ENCODE results near the gene SSPN. TPM values are rescaled to one million over a fixed set of nuclear protein-coding genes. Genes with fewer than 3 reads are reported as not detected.

SSPN gene
- total RNA-seq, 1 experiment from 2014 or later, result 1.4 TPM

DNA sequence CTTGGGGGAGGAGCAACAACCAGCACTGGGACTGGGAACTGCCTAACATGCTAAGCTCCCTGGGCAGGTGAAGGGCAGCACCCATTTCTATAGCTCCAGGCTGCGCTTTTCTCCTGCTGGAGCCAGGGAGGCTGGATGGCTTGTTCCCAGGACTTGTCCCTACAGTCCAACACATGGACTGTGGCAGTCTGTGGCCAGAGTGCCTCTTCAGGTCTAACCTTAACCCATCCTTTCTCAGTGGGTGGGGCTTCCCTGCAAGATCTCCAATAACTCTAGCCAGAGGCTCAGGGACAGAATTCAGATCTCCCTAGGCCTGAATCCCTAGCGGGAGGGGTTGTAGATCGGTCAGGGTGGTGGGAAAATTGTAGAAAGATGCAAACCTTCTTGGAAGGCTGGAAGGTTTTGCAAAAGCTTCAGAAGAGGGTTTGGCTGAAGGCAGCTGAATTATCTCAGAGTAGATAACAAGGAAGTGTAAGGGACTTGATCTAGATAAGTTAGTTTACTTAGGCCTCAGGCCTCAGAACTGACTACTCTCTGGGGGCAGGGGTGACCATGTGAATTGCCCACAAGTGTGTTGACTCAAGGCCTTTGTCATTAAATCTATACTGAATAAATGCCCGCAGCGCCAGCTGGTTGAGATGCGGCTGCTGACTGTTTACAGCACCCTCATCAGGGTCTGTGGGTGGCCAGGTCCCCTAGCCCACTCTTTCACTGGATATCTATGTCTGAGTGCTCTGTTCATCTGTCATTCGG lies 60.7 kb downstream of the SSPN start:
- DNase-seq (ENCODE audit: low read depth), result peak; percentile 26

DNA sequence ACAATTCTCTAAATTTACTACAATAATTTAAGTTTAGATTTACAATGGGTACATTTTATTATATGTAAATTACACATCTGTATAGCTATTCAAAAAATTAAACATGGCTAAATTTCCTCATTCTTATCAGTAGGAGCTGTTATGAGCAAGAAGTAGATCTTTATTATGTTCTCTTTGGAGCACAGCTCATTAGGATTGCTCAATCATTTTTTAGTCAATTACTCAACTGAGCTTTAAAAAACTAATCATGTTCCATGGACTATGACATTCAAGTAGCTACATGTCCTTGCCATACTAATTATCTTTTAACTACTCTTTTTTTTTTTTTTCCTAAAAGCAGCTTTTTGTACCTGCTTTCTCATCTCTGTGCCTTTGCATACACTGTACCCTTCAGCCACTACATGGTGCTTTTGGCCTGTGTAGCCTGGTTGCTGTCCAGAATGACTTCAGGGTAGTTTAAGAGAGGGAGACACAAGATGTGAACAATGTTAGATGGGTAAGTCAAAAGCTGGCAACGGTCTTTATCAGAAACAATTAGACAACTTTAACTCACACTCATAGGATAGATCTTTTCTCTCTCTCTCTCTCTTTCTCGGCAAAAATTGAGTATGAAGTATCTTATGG lies 69.0 kb downstream of the SSPN start:
- DNase-seq (ENCODE audit: low read depth), result no peak

DNA sequence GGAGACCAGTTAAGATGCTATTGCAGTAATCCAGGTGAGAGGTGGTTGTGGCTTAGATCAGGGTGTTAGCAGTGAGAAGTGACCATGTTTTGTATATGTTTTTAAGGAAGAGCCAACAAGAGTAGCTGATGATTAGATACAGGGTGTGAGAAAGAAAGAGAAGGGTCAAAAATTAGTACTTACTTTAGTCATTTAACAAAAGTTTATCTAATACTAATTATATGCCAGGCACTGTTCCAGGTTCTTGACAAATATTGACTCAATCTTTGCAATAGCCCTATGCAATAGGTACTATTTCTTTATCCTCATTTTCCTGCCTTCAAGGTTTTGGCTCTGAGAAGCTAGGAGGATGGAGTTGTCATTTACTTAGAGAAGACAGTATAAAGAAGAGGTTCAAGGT lies 70.2 kb downstream of the SSPN start:
- DNase-seq (ENCODE audit: low read depth), result no peak

DNA sequence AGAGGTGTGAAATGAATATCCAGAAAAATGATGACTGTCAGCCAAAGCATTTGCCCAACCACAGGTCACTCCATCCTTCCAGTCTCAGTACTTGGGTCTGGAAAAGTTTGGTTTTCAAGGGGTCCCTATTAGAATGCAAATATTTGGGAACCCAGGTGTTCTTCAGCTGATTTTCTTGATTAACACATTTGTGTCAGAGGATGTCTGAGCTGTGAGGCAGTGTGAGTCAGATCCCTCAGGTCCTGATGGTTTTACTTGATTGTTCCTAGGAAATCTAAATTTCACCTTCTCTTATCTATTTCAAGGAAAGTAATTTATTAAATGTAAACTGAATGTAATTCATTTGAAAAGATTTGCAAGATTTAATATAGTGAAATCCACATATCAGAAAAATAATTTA lies 71.5 kb downstream of the SSPN start:
- DNase-seq (ENCODE audit: low read depth), result no peak

DNA sequence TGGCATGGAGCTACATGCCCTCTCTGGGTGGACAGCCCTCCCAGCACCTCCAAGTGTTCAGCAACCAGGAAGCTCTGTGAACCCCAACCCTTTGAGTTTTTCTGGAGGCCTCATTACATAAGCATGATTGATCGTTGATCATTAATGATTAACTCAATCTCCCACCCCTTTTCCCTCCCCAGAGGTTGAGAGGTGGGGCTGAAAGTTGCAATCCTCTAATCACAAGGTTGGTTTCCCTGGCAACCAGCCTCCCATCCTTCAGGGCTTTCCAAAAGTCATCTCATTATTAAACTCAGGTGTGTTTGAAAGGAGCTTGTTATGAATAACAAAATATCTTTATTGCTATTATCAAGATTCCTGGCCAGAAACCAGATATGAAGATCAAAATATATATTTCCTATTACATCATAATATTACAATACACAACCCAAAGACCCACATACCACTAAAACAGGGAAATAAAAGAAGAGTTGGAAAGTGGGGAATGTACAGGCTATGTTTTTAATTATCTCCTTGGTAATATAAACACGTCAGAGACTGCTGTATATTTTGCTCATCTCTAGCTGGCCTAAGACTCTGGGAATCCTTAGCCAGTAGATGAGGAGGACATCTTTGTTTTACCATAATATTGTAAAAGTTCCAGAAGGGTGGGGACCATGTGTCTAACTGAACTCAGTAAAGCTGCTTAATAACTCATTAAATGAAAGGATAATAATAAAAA lies 73.6 kb downstream of the SSPN start:
- no peak for DNase-seq (ENCODE audit: low read depth)

DNA sequence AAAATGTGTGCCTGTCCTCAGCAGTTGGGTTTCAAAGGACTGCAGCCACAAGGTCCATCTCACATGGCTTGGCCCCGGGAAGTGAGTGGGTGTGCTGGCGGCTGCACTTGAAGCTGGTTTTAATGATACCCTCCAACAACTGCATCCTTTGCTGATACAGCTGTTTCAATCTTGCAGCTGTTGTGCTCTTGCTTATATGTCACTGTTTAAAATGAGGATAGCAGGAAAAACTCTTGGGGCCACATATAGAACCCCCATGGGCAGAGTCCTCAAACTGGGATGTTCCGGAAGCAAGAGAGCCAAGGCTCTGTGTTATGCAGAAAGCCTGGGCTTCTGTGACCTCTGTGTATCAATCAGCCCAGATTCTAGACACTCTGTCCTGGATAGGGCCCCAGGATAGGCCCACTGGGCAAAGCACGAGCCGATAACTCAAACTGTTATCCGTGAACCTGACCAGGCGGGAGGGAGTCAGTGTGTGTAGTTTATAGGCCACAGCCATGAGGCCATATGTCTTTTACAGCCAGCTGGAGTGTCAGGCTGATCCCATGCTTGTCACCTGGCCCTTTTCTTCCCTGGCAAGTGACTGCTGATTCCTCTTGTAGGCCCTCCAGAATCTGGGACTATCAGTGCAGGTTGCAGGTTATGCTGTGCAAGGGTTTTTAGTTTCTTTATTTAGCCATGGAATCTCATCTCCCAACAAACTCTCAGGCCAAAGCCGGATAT lies 74.3 kb downstream of the SSPN start:
- DNase-seq (ENCODE audit: low read depth), result no peak

DNA sequence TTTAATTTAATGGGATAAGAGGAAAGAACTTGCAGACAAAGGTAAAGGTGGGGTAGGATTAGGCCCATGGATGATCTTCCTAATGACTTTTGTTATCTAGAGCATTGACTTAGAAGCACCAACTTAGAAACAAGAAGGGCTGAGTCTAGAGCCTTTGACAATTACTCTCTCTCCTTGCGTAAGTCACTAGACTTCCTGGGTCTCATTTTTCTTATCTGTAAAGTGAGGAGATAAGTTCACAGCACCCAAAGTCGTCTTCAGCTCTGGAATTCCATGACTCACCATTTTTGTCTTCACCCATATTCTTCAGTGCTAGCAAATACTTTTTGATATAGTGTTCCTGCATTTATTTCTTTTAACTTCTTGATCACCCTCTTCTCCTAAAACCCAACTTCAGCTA lies 75.7 kb downstream of the SSPN start:
- DNase-seq (ENCODE audit: low read depth), result no peak

DNA sequence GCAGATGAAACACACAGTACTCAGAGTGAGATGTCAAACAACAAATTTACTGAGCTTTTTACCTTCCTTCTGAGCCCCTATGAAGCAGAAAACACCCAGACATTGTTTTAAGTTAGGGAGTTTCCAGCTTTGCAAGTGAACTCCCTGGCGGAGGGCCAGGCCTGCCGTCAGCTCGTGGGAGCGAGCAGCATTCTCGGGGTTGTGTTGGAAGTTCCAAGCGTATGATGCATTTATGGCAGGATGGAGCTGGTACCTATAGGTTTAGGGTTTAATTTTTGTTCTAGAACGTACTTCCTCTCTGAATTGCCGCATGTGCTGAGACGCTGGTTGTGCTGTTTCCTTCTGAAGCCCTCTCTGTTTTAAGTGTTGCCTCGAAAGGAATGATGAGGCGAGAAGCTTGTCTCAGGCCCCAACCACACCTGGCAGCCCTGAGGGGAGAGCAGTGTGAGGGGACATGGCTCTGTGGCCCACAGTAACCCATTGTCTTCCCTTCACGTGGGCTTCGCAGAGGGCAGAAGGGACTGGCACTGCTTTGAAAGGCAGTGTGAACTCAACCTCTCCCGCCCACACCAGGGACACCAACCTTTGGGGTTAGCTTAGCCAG lies 76.6 kb downstream of the SSPN start:
- DNase-seq (ENCODE audit: low read depth), result peak; percentile 19

DNA sequence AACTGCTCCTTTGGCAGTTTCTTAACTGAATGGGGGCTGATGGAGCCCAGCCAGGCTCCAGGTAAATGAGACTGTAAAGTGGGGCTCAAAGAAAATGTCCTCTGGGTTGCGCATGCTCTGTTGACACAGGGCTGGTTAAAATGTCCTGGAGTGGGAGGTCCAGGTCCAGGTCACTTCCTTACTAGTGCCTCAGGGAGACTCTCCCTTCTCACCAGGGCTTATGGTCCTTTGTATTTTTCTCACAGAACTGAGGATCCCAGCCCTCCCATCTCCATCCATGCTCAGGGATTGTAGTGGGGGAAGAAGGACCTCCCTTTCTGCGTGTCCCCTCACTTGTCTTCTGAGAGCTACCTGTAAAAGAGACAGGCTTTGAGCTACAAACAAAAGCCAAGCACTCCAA lies 77.5 kb downstream of the SSPN start:
- DNase-seq (ENCODE audit: low read depth), result no peak

DNA sequence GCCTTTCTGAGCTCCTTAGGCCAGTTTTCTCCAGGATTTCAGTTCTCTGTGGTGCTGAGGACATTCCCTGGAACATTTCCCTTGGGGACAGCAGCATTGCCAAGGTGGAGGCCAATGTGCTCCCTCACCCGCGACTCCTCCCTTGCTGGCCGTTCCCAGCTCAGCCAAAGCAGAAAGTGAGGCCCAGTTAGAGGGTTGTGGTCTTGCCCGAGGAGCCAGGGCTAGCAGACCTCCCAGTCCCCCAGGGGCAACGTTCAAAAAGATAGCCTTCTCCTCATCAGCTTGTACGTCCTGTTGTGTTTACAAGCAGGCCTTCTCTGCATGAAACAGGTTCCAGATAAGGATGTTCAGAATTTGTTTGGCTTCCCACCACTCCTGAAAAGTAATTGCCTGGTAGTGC lies 78.4 kb downstream of the SSPN start:
- no peak for DNase-seq (ENCODE audit: low read depth)

DNA sequence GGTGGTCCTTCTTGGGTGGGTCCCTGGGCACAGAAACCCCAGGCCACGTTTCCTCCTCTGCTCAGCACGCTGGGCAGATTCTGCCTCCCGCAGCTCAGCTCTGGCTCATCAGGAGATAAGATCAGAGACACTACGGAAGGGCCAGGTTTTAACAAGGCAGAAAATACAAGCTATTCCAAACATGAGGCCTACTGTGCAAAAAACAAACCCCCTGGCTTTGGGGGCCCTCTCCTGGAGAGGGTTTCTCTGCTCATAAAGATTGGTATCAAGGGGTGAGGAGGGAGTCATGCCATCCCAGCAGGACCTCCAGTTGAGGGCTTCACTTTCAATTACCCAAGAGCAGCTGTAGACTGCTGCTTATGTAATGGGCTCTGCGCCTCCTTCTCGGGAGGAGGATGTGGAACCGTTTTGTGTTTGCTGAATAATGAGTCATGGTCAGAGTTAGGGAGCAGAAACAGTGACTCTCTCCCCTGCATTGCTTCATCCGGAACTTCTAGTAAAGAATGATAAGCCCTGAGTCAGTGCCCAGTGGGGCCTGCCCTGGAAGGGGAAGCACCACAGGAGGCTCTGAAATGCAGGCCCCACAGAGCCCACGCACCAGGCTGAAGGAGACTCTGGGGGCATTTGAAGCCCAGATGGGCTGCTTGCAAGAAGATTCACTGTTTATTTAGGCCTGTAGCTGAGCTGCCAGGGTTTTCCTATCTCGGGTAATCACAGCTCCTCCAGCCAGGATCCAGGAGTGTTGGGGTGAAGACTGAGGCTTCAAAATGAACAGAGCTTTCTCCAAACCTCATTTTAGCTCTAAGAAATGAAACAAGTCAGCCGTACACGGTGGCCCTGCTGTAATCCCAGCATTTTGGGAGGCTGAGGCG lies 79.3 kb downstream of the SSPN start:
- peak; percentile 100 for DNase-seq (ENCODE audit: low read depth)

DNA sequence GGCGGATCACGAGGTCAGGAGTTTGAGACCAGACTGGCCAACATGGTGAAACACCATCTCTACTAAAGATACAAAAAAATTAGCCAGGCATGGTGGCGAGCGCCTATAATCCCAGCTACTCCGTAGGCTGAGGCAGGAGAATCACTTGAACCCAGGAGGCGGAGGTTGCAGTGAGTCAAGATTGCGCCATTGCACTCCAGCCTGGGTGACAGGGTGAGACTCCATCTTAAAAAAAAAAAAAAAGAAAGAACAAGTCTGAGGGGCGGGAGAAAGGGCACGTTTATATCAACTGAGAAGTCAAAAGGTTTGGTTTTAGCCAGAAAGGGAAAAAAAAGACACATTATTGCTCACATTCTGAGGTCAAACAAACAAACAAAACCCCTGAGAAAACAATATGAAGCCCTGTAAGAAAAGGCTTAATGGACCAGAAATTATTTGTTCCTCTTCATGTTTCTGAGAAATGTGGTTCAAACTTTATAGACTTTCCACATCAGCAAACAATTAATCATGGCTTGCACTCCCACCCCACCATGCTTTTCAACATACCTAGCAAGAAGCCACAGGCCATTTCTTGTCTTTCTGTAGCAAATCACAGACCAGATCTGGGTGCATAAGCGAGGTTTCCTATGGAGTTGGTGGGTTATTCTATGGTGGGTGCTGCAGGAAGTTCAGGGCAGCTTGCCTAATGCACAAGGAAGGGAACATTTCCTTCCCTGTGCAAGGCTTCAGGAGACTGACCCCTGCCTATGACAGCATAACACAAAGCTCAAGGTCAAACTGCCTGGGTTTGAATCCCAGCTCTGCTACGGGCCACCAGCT lies 80.1 kb downstream of the SSPN start:
- DNase-seq (ENCODE audit: low read depth), result no peak

DNA sequence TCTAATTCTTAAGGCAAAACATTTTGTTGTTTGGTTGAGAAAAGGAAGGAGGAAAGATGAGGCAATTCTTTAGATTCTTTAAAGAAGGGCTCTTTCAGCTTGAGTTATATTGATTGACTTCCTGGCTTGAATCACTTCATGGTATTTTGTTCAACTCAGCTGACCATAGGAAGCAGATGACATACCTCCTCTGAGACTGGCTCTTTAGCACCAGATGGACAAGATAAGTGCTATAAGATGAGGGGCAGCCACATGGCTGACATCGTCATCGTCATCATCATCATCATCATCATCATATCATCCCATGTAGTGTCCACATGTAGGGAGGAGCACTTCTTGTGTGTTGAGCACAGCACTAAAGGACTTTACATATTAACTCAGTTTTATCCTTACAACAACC lies 81.3 kb downstream of the SSPN start:
- no peak for DNase-seq (ENCODE audit: low read depth)

DNA sequence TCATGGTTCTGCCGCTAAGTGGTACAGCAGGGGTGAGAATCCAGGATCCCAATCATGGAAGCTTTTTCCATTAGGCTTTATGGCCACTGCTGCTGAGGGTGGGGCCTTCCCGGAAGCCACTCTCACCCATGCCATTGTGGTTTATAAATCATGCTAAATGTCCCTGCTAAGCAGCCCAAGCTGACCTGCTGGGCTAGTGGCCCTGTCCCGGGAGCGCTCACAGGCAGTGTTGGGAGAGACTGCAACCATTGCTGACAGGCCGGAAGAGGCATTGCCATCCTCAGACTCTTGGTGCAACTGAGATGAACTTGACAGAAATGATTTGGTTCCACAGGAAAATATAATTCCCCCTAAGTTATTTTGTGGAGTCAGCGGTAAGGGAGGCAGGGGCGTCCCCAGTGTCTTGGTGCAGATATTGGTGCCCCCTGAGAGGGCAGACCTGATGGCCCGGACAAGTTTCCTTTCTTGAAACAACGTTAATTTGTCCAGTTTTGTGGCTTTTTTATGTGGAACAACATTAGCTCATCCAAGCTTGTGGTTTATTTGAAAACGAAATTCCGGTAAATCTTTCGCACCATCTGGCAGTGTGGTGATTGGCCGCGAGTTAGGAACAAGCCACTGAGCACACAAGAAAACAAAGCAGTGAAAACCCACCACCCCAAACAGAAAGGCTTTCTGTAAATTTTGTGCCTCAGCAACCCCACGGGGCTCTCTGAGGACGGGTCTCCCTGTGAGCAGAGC lies 82.3 kb downstream of the SSPN start:
- DNase-seq (ENCODE audit: low read depth), result no peak

DNA sequence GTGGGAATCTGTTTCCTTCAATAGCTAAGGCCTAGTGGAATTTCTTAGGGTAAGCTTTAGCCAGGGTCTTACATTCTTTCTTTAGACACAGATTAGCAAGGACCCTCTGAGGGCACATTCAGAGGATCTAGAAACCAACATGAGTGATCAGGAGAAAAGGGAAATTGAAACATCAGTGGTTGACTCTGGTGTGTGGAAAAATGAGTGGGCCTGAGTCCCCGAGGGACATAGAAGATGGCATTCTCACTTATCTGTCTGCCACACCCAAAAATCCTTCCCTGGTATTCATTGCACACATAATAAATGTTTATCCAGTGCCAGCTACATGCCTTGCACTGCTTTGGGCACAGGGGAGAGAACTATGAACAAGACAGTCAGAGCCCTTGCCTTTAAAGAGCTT lies 82.9 kb downstream of the SSPN start:
- DNase-seq (ENCODE audit: low read depth), result no peak

DNA sequence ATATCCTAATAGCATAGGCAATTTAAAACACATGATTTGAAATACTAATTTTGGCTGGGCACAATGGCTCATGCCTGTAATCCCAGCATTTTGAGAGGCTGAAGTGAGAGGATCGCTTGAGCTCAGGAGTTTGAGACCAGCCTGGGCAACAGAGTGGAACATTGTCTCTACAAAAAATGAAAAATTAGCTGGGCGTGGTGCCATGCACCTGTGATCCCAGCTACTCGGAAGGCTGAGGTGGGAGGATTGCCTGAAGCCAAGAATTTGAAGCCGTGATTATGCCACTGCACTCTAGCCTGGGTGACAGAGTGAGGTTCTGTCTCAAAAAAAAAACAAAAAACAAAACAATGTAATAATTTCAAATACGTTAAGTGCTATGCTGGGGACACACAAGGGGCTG lies 83.3 kb downstream of the SSPN start:
- DNase-seq (ENCODE audit: low read depth), result no peak

DNA sequence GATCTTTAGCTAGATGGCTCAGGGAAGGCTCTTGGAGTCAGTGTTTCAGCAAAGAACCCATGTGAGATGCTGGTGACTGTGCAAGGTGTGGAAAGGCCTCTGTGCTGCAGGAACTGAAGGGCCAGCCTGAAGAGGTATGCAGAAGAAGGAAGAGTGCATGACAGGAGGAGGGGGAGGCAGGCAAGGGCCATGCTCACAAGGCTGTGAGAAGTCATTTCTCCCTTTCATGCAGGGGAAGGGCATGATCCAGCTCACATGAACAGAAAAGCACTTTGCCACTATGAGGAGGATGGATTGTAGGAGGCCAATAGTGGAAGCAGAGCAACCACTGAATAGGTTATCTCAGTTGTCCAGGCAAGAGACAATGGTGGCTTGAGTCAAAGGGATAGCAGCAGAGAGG lies 83.7 kb downstream of the SSPN start:
- DNase-seq (ENCODE audit: low read depth), result no peak

DNA sequence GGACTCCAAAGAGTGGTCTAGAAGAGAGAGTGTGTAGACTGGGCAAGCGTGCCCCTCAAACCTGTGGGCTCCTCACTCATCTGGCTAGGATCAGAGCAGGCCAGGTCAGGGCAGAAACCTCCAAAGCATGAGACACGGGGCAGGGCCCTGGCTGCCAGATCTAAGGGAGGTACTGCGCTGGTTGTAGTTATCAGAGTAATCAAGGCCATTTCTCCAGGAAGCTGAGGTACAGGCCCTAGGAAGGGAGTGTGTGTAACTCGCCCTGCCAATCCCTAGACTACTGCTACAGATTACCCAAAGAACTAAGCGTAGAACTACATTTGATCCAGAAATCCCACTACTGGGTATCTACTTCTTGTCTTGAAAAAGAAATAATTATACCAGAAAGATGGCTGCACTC lies 84.5 kb downstream of the SSPN start:
- no peak for DNase-seq (ENCODE audit: low read depth)

DNA sequence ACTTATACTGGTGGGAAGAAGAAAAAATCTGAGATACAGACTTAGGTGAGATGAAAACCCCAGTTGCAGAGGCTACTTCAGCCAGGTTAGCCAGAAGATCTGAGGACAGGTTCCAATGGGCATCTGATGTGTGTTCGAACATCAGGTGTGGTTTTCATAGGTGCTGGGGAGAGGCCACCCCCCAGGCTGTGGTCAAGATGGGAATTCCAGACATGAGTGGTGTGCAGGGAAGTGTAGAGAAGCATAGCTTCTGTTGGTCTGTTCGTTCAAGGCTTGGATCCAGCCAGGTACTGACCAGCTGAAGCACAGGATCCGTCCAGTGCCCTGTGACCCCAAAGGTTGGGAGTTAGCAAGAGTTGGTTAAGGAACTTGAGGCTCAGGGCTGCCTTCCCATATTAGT lies 85.5 kb downstream of the SSPN start:
- no peak for DNase-seq (ENCODE audit: low read depth)
